Glutamatergic neuron (in vitro differentiated cells): ENCODE data around the gene OR10G8. TPM values are rescaled to one million over a fixed set of nuclear protein-coding genes. Genes with fewer than 3 reads are reported as not detected.

ENCODE experiments used
- DNase-seq: peaks from one replicate; pipeline ENCODE4 v3.0.0; 2022
- H3K27ac Mint-ChIP-seq: one replicate; pipeline ENCODE4 v1.8.0; 2020; ENCODE audit warnings: mild to moderate bottlenecking, mixed read lengths, inconsistent platforms; ENCODE audit not compliant: unreplicated experiment
- H3K27me3 Mint-ChIP-seq: one replicate; pipeline ENCODE4 v1.8.0; 2020; ENCODE audit warnings: mild to moderate bottlenecking, moderate library complexity, mixed read lengths, inconsistent platforms; ENCODE audit not compliant: unreplicated experiment
- H3K36me3 Mint-ChIP-seq: one replicate; pipeline ENCODE4 v1.8.0; 2020; ENCODE audit warnings: mild to moderate bottlenecking, mixed read lengths, inconsistent platforms; ENCODE audit not compliant: unreplicated experiment
- H3K4me1 Mint-ChIP-seq: one replicate; pipeline ENCODE4 v1.8.0; 2020; ENCODE audit warnings: mild to moderate bottlenecking, low read depth, mixed read lengths, inconsistent platforms; ENCODE audit not compliant: unreplicated experiment
- H3K4me3 Mint-ChIP-seq: one replicate; pipeline ENCODE4 v1.8.0; 2020; ENCODE audit warnings: mild to moderate bottlenecking, mixed read lengths, inconsistent platforms; ENCODE audit not compliant: unreplicated experiment
- H3K9me3 Mint-ChIP-seq: one replicate; pipeline ENCODE4 v1.8.0; 2020; ENCODE audit warnings: mild to moderate bottlenecking, moderate library complexity, mixed read lengths, inconsistent platforms; ENCODE audit not compliant: unreplicated experiment
- CTCF ChIP-seq: fragments of 200-600 bp; sonication (generic); IDR thresholded peaks from one replicate; pipeline ENCODE4 v1.5.0; 2021; ENCODE audit not compliant: partially characterized antibody, unreplicated experiment
- total RNA-seq: library from RNA; stranded (reverse); fragmentation: NEBNext Ultra II Directional; extraction: Animal tissue kit (Norgen Biotek cat#: 25700); gene quantifications from one replicate; pipeline ENCODE4 v1.2.1, GENCODE V29; 2021; ENCODE audit not compliant: unreplicated experiment

OR10G8 gene
- total RNA-seq, 1 donor from 2014 or later, result not detected

DNA sequence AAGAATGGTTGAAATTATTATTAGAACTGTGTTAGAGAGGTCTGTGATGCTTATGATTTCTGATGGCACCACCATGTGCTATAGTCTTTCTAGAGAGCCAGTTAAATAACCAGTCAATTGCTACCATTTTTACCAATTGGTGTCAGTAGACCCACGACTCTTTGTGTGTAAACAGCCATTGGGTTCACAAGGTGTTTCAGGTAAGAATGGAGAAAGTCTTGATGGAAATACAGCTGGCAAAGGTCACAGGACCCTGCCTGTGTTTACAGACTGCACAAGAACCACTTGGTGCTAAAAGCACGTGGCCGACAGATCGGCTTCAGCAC is 45.0 kb downstream of the OR10G8 start:
- peaks cover 1% of the 10 kb centered on the region for H3K9me3 Mint-ChIP-seq
- no peak overlapping the region for H3K27ac Mint-ChIP-seq
- DNase-seq, result no peak
- no peaks in the 10 kb centered on the region for H3K36me3 Mint-ChIP-seq
- H3K4me3 Mint-ChIP-seq, result no peak overlapping the region
- peaks cover 12% of the 10 kb centered on the region for H3K4me1 Mint-ChIP-seq
- H3K27me3 Mint-ChIP-seq, result no peaks in the 10 kb centered on the region
- no peak for TF ChIP-seq CTCF

GRCh38 chr11:124072147-124072546 is 45.5 kb downstream of the OR10G8 start:
- Mint-ChIP-seq H3K36me3 (no peaks in the 10 kb centered on the region), H3K4me3 (no peak overlapping the region), H3K9me3 (peaks cover 1% of the 10 kb centered on the region), H3K27me3 (no peaks in the 10 kb centered on the region), H3K27ac (no peak overlapping the region), H3K4me1 (peaks cover 12% of the 10 kb centered on the region)
- no peak for DNase-seq
- no peak for TF ChIP-seq CTCF

DNA sequence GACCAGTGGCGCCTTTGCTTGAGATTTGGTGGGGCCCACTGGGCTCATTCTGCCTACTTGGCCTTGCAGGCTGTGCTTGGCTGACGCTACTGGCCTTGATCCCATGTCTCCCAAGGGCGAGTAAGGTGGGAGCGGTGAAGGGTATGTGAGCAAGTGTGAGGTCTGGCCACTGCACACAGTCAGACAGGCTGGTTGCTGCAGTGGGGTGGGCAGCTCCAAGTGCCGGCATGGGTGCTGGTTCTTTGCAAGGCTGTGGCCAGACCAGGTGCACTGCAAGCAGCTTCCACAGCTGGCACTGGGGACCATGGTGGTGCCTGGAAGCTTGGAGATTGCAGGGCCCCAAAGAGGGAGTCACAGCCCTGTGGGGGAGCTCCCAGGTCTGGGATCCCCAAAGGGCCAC is 48.0 kb downstream of the OR10G8 start:
- H3K36me3 Mint-ChIP-seq, result no peaks in the 10 kb centered on the region
- H3K4me1 Mint-ChIP-seq, result peaks cover 4% of the 10 kb centered on the region
- H3K27ac Mint-ChIP-seq, result no peak overlapping the region
- H3K4me3 Mint-ChIP-seq, result no peak overlapping the region
- TF ChIP-seq CTCF, result no peak
- no peaks in the 10 kb centered on the region for H3K27me3 Mint-ChIP-seq
- H3K9me3 Mint-ChIP-seq, result peaks cover under 1% of the 10 kb centered on the region
- DNase-seq, result no peak

DNA sequence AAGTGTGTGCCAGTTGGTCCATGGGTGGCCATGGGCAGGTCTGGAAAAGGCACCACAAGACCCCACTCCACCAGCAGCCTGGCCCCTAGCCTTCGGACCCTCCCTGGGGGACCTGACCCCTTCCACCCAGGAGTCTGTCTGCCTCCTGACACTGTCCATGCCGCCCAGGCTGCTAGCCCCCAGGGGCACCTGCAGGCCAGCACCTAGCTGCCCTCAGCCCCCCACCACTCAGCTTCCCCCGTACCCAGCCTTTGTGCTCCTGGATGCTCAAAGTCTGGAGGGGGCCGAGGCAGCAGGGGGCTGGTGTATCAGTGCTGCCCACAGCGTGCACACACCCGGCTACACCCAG is 48.9 kb downstream of the OR10G8 start:
- TF ChIP-seq CTCF, result no peak
- no peak overlapping the region for H3K4me3 Mint-ChIP-seq
- no peaks in the 10 kb centered on the region for H3K36me3 Mint-ChIP-seq
- no peaks in the 10 kb centered on the region for H3K27me3 Mint-ChIP-seq
- H3K9me3 Mint-ChIP-seq, result no peaks in the 10 kb centered on the region
- no peak overlapping the region for H3K27ac Mint-ChIP-seq
- H3K4me1 Mint-ChIP-seq, result no peaks in the 10 kb centered on the region
- DNase-seq, result no peak

DNA sequence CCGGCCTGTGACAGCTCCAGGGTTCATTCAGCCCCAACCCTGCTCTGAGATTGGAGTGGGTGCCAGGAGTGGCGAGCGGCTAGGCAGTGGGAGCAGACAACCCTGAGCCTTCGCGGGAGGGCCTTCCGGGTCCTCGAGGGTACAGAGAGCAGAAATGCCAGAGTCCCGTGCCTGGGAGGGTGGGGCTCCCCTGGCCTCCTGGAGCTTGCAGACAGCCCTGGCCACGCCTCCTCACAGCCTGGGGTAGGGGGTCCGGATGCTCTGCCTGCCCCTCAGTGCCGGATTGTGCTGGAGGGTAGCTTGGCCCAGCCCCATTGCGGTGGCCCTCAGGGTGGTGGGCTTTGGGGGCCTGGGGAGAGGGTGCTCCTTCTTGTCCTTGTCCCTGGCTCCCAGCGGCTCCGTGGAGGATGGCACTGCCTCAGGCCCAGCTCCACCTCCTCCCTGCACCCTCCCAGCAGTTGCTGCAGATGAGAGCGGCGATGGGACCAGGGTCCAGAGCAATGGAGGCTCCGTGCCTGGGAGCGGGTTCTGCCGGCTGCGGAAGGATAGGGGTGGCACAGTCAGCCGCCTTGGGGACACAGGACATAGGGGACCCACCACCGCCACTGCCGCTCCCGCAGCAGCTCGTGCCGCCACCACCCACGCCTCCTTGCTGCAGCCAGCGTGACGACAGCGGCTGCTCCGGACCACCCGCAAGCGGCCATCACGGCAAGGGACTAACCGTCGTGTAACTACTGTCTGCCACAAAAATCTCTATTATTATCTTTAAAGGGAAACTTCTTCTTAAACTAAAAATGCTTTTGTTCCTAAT is 49.4 kb downstream of the OR10G8 start:
- Mint-ChIP-seq H3K9me3 (no peaks in the 10 kb centered on the region), H3K4me3 (peak overlapping the region; percentile 65), H3K4me1 (no peaks in the 10 kb centered on the region), H3K36me3 (no peaks in the 10 kb centered on the region), H3K27ac (no peak overlapping the region), H3K27me3 (no peaks in the 10 kb centered on the region)
- DNase-seq, result peak; percentile 40
- no peak for TF ChIP-seq CTCF
